EL (cell line): ENCODE measurements around the gene MROH8.
A peak's percentile ranks its signal among the peaks of the same experiment; 100 is the strongest.
"Not testable (repeated sequence)": the region's sequence is repeated elsewhere in the genome, so short reads cannot be mapped to it uniquely, and the experiment has no call there.

Source experiments
- DNase-seq: peaks from one replicate; pipeline ENCODE4 v3.0.0-alpha.2; 2016

MROH8 gene

DNA sequence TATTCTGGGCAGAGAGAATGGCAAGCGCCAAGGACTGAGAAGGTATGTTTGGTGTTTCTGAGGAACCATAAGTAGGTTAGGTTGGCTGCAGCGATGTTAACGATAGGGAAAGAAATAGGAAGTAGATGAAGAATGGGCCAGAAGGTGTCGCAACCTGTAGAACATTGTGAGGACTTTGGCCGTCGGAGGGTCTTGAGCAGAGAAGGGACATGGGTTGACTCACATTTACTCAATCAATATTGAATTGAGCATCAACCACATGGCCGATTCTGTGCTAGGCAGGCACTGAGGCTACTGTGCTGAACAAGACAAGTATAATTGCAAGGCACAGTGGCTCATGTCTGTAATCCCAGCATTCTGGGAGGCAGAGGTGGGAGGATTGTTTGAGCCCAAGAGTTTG, 27.1 kb downstream of the MROH8 start:
- no peak for DNase-seq

DNA sequence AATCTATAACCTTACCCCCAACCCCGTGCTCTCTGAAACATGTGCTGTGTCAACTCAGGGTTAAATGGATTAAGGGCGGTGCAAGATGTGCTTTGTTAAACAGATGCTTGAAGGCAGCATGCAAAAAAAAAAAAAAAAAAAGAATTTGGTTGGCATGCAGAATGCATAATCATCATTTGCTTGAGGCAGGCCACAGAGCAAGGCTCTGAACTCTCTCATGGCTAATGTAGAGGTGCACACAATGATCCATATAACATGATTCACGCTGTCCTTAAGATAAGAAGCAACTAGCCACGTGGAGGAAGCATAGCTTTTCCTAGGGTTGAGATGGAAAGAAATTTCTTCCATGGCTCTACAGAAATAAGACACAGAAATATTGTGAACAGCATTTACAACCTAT, 27.8 kb downstream of the MROH8 start:
- DNase-seq: no peak

DNA sequence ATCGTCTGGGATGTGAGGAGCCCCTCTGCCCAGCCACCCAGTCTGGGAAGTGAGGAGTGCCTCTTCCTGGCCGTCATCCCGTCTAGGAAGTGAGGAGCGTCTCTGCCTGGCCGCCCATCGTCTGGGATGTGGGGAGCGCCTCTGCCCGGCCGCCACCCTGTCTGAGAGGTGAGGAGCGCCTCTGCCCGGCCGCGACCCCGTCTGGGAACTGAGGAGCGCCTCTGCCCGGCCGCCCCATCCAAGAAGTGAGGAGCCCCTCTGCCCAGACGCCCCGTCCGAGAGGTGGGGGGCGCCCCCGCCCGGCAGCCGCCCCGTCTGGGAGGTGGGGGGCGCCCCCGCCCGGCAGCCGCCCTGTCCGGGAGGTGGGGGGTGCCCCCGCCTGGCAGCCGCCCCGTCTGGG, 28.5 kb downstream of the MROH8 start:
- not testable (repeated sequence) for DNase-seq

DNA sequence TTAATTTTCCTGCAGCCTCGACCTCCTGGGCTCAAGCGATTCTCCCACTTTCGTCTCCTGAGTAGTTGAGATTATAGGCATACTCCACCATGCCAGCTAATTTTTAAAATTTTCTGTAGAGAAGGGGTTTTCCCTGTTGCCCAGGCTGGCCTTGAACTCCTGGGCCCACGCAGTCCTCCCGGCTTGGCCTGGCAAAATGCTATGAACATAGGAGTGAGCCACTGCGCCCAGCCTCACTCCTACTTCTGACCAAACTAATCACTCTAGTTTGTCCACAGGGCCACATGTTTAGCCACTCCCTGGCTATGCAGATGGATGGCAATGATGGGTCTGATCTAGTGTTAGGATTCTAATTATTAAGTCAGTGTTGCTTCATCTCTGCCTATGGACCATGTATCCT, 32.1 kb downstream of the MROH8 start:
- no peak for DNase-seq

DNA sequence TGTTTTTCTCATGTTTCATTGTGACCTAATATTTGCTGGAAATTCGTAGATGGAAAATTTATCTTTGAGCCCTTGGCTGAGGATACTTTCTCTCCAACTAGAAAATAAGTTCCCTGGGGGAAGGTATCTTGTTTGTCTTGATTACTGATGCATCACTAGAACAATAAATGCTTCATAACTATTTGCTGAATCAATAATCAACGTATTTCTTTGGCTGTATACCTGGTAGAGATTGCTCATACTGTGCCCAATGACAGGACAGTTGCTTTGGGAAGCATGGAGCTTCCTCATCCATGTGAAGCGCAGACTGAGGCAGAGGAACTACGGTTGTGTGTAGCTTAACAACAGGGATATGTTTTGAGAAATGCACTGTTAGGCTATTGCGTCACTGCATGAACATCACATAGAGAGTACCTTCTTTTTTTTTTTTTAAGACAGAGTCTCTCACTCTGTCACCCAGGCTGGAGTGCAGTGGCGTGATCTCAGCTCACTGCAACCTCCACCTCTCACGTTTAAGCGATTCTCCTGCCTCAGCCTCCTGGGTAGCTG, 34.4 kb downstream of the MROH8 start:
- no peak for DNase-seq

DNA sequence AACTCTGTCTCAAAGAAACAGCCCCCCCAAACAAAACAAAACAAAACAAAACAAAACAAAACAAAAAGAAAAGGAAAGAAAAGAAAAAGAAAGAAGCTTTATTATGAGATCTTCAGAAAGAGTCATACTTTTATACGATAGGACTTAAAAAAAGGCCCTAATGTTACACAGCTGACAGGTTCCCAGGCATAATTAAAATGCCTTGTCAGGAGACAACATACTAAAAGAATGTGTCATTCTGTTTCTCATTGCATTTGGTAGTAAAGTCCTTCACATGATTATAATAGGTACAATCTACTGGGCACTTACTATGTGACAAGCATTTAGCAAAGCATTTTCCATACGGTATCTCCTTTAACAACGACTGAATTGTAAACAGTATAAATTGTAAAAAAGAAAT, 36.6 kb downstream of the MROH8 start:
- peak; percentile 35 for DNase-seq

DNA sequence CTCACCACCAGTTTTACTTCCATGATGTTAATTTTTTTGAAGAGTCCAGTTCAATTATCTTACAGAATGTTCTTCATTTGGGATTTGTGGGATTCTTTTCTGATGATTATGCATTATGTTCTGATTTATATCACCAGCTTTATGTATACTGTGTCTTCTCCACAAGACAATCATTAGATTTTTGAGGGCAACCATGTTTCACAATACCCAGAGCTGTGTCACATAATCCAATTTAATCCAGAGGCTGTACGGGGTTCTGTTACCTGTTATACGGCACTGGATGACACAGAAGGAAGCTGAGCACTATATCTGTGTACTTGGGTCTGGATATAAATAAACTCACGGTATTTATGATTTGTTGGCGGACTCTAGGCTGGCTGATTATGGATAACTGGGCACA, 41.8 kb downstream of the MROH8 start:
- no peak for DNase-seq

DNA sequence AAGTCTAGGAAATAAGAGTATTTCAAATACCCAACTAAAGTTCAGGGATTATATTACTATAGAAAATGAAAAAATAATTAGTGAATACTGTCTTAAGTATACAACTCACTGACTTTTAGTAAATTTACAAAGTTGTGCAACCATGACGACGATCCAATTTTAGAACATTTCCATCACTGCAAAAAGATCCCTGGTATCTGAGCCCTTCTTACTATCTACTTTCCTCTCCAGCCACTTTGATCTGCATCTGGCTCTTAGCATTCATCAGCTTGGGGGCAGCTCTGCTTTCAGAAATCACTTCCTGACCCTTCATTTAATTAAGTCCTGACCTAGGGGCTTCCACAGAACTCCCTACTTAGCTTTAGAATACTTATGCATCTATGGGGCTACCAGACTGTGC, 45.4 kb downstream of the MROH8 start:
- DNase-seq: no peak

DNA sequence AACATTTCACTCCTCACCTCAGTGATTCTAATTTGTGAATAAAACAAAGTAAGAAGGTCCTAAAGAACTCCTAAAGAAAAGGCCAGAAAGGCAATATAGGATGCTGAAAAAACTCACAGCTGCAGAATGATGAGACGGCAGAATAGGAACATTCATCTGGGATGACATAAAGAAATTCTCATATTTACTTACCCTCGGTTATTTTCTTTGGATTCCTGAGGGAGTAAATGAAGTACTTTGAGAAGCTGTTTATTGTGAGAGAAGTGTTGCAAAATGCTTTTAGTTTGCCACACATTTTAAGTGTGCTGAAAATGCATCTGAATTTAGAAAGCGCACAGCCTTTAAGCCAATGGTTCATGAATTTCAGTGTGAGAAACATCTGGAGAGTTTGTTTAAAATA, 47.9 kb downstream of the MROH8 start:
- DNase-seq: no peak

DNA sequence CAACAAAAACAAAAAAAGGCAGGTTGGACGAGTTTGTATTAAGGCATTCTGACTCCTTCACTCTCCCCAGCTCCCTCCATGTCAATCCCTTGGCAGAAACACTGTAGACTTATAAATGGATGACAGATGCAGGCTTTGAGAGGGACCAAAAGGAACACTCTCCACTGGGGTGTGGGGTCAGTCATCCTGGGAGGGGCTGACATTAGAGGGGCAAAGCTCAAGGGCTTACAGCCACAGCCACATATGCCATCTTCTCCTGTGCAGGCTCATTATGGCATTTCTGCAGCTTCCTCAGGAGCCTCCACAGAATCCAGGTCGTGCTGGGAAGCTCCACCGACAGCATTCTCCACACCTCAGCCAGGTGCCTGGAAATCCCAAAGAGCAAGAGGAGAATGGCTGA, 50.5 kb downstream of the MROH8 start:
- no peak for DNase-seq

DNA sequence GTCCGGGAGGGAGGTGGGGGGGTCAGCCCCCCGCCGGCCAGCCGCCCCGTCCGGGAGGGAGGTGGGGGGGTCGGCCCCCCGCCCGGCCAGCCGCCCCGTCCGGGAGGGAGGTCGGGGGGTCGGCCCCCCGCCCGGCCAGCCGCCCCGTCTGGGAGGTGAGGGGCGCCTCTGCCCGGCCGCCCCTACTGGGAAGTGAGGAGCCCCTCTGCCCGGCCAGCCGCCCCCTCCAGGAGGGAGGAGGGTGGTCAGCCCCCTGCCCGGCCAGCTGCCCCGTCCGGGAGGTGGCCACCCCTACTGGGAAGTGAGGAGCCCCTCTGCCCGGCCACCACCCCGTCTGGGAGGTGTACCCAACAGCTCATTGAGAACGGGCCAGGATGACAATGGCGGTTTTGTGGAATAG, 53.1 kb downstream of the MROH8 start:
- not testable (repeated sequence) for DNase-seq

DNA sequence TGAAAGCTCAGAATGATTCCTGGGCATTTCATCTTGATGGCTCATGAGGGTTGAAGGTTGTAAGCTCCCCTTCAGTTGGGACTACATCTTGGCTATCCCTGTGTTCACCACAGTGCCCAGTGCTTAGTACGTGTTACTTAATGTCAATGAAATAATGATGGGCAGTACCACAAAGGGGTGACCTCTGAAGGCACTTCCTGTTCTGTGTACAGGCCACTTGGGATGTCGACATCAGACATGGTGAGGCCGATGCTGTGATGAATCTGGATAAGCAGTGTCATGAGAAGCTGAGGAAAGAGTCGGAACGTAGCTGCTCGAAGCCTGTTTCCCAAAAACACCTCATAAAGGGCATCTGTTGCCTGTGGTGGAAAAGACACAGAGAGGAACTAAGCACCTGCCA, 55.9 kb downstream of the MROH8 start:
- DNase-seq: no peak

DNA sequence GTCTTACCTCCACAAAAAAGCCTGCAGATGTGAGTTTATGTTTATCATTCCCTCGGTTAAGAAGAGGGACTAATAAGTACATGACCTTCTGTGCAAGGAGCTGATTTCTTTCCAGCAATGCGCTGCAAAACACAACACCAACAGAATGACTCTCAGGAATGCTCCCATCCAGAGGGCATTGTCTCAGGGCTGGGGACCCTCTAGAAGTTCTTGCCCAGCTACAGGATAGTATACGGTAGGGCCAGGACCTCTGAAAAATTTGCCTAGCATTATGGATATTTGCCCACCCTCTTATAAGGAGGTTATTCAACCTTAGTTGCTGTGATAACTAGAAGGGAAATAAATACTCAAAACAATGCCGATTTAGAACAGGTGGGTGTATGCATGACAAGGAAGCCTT, 58.9 kb downstream of the MROH8 start:
- DNase-seq: no peak

DNA sequence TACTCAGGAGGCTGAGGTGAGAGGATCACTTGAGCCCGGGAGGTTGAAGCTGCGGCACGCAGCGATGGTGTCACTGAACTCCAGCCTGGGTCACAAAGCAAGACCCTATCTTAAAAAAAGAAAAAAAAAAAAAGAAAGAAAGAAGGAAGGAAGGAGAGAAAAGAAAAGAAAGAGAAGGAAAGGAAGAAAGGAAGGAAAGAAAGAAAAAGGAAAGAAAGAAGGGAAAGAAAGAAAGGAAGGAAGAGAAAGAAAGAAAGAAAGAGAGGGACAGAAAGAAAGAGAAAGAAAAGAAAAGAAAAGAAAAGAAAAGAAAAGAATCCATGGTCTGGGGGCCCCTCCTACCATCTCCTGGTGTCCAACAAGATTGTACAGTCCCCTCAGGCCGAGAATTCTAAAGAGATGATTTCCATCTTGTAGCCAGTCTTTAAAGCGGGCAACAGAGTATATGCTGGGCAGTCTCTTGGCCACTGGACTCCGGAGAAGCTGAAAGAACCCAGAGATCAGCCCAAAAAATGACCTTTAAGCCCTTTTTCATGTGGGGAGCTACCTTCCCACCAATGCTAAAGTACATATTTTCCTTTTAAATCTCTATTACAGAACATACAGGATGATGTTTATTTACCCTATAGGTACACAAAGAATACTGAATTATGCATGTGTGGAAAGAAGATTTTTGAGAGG, 59.9 kb downstream of the MROH8 start:
- no peak for DNase-seq

DNA sequence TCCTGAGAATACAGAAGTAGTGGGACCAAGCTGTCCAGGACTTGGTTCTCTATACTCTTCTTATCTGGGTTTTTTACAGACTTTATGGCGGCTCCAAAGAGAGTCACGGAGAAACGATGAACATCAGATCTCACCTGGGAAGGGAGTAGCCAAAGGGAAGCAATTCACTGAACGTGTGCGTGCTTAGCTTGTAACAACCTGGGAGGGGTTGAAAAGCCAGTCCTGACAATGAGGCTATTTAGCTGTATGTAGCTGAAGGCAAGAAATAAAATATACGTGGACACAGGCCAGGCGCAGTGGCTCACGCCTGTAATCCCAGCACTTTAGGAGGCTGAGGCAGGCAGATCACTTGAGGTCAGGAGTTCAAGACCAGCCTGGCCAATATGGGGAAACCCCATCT, 65.3 kb downstream of the MROH8 start:
- no peak for DNase-seq

DNA sequence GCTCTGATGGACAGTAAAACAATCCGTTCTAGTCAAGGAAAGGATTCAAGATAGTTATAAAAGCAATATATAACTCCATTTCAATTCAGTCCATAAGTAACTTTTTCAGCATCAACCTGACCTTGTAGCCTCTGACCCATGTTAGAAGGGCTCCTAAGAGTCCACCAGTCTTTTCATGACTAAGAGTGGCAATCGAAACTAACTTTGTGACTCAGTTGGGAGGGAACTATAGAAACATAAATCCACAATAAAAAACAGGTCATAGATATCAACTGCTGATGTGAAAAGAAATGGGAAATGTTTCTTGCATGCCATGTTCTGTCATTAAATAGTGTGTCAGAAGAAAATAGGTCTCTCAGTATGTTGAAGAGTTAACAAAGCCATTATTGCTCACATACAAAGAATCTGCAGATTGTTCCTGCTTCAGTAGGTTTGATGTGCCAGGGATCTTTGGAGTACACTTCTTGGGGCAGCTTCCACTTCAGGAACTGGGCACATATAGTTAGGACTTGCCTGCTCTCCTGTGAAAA, 67.4 kb downstream of the MROH8 start:
- no peak for DNase-seq

DNA sequence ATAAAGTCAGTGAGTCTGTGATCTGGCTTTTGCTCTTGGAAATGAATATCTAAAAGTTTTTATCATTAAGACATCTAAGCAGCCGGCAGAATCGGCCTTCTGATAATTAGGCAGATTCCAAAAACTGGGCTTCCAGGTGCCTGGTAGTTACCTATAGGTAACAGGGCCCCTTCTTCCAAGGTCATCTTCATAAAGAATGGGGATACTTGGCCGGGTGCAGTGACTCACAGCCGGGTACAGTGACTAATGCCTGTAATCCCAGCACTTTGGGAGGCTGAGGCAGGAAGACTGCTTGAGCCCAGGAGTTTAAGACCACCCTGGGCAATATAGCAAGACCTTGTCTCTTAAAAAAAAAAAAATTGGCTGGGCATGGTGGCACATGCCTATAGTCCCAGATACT, 70.7 kb downstream of the MROH8 start:
- DNase-seq: peak; percentile 24

DNA sequence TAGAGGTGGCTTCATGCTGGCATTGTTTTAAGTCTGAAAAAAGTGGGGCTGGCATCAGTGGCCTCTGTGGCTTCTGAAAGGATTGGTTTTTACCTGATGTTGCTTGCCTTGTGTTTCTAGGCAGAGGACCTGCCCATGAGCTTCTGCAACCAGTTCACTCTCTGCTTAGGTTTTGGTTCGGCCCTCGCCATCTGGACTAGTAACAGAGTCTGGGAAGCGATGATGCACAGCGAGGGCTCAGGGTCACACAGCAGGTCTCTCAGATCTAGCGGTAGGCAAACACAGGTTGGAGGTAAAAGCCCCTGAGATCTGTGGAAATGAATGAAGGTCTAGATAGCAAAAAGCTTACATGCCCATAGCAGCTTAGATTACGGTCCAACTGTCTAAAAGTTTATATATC, 76.8 kb downstream of the MROH8 start:
- DNase-seq: no peak

DNA sequence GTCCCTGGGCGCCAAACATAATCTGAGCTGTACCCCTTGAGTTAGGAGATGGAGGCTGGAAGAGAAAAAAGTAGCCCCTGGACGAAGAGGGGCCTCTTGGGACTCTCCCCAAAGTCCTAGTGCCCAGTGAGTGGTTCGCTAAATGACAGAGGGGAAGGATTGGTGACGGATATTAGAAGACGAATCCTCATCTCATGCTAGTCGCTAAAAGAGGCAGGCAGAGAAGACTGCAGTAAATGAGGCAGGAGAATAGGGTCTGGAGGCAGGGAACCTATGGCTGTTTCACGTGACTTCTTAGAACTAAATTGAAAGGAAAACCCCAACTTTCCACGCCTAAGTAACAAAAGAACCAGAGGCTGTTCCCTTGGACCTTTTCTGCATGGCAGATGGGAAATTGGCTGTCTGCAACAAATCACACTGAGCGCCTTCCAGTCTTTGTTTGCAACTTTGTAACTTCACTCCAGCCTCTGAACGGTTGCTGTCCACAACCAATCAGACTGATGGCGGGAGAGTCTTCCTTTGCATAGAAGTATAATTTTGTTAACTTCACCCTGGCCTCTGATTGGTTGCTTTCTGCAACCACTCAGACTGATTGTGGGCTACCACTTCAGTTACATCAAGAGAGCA, 82.8 kb downstream of the MROH8 start:
- DNase-seq: no peak

DNA sequence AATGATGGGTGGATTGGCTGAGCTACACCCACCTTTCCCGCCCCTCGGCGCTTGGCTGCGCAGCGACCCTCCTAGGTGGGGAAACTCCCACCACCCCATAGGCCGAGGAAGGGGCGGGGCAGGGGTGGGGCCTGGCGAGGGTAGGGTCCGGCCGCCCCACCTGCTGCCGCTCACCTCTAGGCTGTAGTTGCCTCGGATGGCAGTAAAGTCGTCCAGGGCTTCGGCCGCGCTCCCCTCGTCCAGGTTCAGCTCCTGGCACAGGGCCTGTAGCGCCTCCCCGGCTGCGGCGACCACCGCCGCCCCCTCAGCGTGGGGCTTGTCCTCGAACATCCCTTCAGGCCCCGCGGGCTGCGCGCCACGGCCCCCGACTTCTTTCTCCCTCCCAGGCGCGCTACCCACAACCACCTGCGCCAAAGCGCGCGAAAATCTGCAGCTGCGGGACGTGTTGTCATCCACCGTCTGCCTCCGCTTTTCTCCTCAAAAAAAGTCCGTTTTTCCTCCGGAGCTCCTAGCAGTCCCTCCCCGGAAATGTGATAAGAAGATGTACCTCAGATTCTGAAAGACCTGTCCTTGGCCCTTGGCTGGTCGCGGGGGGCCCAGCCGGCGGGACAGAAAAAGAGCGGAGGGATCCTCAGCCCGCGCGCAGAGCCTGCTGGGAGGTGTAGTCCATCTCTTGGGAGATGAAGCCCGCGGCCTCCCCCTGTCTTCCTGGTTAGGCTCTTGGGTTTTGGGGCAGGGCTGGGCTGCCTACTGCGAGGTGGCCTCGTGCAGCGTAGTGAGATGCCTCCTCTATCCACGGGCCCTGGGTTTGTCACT, 83.5 kb downstream of the MROH8 start, which contains the start of gene RBL1:
Gene RBL1 (minus strand): TSS at position 399 of the 816 bp plus-strand sequence. CDS start 69 bp downstream, at position 330.
- DNase-seq: peak; percentile 89

DNA sequence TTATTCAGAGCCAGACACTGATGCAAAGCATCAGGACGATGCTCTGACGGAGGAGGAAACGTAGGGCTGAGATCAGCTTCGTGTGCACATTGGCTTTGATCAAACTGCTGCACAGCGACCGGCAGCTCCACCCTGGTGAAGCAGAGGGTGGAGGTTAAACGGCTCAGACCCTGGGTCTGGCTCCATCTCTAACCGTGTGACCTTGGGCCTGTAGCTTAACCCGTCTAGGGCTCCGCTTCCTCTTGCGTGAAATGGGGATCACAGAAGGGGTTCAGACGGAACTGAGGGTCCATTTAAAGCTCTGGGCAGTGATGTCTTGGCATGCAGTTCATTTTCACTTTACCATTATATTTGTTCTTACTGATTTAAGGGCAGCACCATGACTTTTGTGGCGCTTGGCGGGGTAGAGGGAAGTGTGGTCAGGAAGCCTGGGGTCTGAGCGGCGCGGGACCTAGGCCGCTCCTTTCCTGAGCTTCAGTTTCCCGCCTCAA, 84.2 kb downstream of the MROH8 start:
- DNase-seq: peak; percentile 28

DNA sequence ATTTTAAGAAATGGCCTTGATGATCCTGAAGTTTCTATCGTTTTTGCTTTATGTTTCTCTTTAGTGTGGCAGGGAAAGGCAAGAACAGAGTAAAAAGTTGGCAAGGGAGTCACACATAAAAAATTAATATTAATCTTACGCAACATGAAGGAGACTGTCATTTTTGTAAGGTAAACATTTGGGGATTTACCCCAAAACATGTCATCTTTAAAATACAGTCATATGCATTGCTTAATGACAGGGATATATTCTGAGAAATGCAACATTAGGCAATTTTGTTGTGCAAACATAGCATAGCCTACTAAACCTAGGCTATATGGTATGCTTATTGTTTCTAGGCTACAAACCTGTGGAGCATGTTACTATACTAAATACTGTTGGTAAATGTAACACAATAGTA, 88.9 kb downstream of the MROH8 start:
- no peak for DNase-seq

DNA sequence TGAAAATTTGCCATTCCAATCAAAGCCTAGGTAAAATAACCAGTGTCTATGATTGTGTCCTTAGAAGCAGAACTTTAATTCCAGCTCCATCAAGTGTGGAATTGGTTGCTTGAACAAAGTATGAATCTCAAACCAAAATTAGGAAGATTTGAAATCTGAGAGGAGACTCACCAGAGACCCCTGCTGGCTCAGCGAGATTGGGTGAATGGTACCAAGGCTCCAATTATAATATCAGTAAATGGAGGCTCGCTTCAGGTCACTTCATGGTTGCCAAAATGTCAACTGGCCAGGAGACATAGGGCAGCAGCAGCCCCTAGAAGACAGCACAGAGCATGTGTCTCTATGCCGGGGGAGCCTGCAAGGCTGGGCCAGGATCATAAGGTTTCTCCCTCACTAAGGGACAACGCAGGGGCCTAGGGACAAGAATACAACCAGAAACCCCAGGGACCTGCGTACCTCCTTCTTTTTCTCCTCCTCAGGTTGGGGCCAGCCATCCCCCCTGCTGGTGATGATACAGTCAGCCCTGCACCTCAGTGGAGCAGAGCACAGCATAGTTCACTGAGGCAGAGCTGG, 97.5 kb downstream of the MROH8 start:
- no peak for DNase-seq
